Mesothelial cell of epicardium (in vitro differentiated cells): ENCODE results near the gene PACS1. TPM values are rescaled to one million over a fixed set of nuclear protein-coding genes. Genes with fewer than 3 reads are reported as not detected.

ENCODE experiments used
- DNase-seq, 2 experiments: peaks; one replicate each; pipeline ENCODE4 v3.0.0; 2021; ENCODE audit warnings: low spot score in 2 of 2; ENCODE audit not compliant: unreplicated experiment in 2 of 2
- H3K27ac Mint-ChIP-seq: 2 replicates; pipeline ENCODE4 v1.8.0; 2021; ENCODE audit warnings: mixed read lengths
- H3K27me3 Mint-ChIP-seq: 2 replicates; pipeline ENCODE4 v1.8.0; 2021; ENCODE audit warnings: low read depth, mixed read lengths
- H3K36me3 Mint-ChIP-seq: 2 replicates; pipeline ENCODE4 v1.8.0; 2021; ENCODE audit warnings: mixed read lengths
- H3K4me1 Mint-ChIP-seq: 2 replicates; pipeline ENCODE4 v1.8.0; 2021; ENCODE audit warnings: mixed read lengths
- H3K4me3 Mint-ChIP-seq: 2 replicates; pipeline ENCODE4 v1.8.0; 2021; ENCODE audit warnings: mild to moderate bottlenecking, moderate library complexity, mixed read lengths
- H3K9me3 Mint-ChIP-seq: 2 replicates; pipeline ENCODE4 v1.8.0; 2021; ENCODE audit warnings: mixed read lengths
- CTCF ChIP-seq: fragments of 200-600 bp; sonication (generic); IDR thresholded peaks from one replicate; pipeline ENCODE4 v1.5.0; 2021; ENCODE audit warnings: antibody characterized with exemption; ENCODE audit not compliant: unreplicated experiment
- total RNA-seq: library from RNA; stranded (reverse); gene quantifications from 3 replicates; pipeline ENCODE4 v1.2.1, GENCODE V29; 2021

PACS1 gene
- total RNA-seq, 1 donor from 2014 or later, result 87.0 TPM

- Mint-ChIP-seq H3K4me3 (peak overlapping the region; percentile 83), H3K9me3 (no peaks in the 10 kb centered on the region), H3K27ac (peak overlapping the region; percentile 90), H3K36me3 (no peaks in the 10 kb centered on the region), H3K27me3 (peaks cover 29% of the 10 kb centered on the region), H3K4me1 (peaks cover 32% of the 10 kb centered on the region)
- no peak for DNase-seq
- no peak for TF ChIP-seq CTCF
These were observed 218.0 kb downstream of the PACS1 start for GRCh38 chr11:66287889-66288670.

- DNase-seq, result peak; percentile 95 to 97
- peaks cover 37% of the 10 kb centered on the region for H3K27me3 Mint-ChIP-seq
- H3K4me1 Mint-ChIP-seq, result peaks cover 32% of the 10 kb centered on the region
- H3K27ac Mint-ChIP-seq, result peak within 1 kb of the TSS; percentile 99
- no peak for TF ChIP-seq CTCF
- peak within 1 kb of the TSS; percentile 83 for H3K4me3 Mint-ChIP-seq
- no peaks in the 10 kb centered on the region for H3K36me3 Mint-ChIP-seq
- H3K9me3 Mint-ChIP-seq, result no peaks in the 10 kb centered on the region
These were observed 218.8 kb downstream of the PACS1 start, which contains the start of gene YIF1A for GRCh38 chr11:66288671-66289547. Gene YIF1A, minus strand, starts transcription at chr11:66289143. Its CDS starts 158 bp downstream, at chr11:66288985.

DNA sequence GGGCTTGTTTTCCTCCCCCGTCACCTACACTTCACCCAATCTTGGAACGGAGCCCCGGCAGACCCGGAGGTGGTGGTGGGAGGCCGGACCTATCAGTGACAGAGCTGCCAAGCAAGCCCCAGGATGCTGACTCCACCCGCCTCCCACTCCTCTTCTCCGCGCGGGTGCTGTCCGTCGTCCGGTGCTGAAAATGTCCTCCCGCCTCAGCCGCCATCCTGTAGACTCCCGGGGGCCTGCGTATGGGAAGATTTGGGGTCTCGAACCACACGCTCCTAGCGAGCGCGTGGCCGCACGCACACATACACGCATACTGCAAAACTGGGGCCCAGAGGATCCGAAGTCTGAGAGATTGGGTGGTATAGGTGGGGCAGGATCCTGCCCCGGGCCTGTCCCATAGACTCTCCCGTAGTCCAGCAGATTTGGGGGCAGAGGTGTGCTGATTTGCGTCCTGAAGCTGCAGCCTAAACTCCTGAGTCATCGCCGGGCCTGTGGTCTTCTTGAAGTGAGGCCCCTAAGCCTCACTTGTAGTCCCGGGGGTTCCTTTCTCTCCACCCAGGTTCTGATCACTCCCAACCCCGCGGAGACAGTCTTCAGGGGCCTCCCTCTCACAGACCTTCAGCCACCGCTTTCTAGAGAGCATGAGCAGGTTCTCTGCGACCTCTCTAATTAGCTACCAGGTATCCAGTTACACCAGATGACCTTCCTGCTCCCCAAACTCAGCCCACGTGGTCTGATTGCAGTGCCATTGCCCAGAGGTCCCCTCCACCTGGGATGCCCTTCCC is 219.7 kb downstream of the PACS1 start:
- H3K9me3 Mint-ChIP-seq, result no peaks in the 10 kb centered on the region
- H3K4me1 Mint-ChIP-seq, result peaks cover 32% of the 10 kb centered on the region
- peaks cover 43% of the 10 kb centered on the region for H3K27me3 Mint-ChIP-seq
- H3K4me3 Mint-ChIP-seq, result peak overlapping the region; percentile 83
- peak overlapping the region; percentile 99 for H3K27ac Mint-ChIP-seq
- peak; percentile 81 to 91 for DNase-seq
- no peak for TF ChIP-seq CTCF
- H3K36me3 Mint-ChIP-seq, result no peaks in the 10 kb centered on the region

GRCh38 chr11:66290330-66290621 is 220.2 kb downstream of the PACS1 start:
- Mint-ChIP-seq H3K27ac (peak overlapping the region; percentile 40), H3K27me3 (peaks cover 43% of the 10 kb centered on the region), H3K9me3 (no peaks in the 10 kb centered on the region), H3K4me3 (peak overlapping the region; percentile 83), H3K36me3 (no peaks in the 10 kb centered on the region), H3K4me1 (peaks cover 32% of the 10 kb centered on the region)
- DNase-seq, result no peak
- no peak for TF ChIP-seq CTCF

GRCh38 chr11:66291303-66291705 is 221.2 kb downstream of the PACS1 start:
- Mint-ChIP-seq H3K4me3 (peak overlapping the region; percentile 83), H3K27ac (no peak overlapping the region), H3K36me3 (no peaks in the 10 kb centered on the region)

More at GRCh38 chr11:66291303-66291705, 221.2 kb downstream of the PACS1 start:
- Mint-ChIP-seq H3K27me3 (peaks cover 46% of the 10 kb centered on the region), H3K9me3 (no peaks in the 10 kb centered on the region), H3K4me1 (peaks cover 32% of the 10 kb centered on the region)
- TF ChIP-seq CTCF, result no peak
- no peak for DNase-seq
